OCI-M1 (cell line): Measurements from ENCODE around the gene NSD2.

Experiments
- DNase-seq: peaks from one replicate; lab custom pipeline; 2025; lab: John Stamatoyannopoulos, UW

The NSD2 gene

GRCh38 chr4:1945124-1945895 lies 74.1 kb downstream of the NSD2 start:
- no peak for DNase-seq

DNA sequence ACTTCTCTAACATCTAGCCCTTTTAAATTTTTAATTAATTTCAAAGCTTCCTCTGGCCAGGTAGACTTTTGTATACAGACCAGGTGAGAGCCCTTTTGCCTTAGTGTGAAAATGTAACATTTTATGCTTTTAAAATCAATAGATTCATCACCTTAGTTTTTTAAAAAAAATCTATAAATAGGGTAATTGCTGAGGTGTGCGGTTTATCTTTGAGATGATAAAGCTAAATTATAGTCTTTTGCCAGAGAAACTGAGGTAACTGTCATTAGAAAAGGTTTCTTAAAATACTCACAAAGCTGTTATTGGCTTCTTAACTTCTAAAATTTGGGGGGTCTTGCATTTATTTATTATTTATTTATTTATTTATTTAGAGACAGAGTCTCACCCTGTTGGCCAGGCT lies 74.7 kb downstream of the NSD2 start:
- no peak for DNase-seq

DNA sequence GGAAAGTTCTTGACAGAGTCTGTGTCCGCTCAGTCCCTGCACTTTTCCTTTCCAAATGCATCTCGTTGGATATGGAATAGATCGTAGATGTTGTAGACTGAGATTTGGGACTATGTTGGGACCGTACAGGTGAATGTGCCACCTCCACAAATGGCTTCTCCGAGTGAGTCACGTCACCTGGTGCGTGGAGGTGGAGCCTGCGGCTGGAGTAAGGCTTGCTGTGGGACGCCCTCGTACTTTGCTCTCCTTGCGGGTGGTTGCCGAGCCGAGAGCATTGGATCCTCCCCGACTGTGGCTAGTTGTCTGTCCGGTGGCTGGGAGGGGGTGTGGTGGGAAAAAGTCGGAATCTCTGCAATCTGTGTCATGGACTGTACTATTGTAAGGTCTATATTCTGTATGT lies 77.0 kb downstream of the NSD2 start:
- no peak for DNase-seq

DNA sequence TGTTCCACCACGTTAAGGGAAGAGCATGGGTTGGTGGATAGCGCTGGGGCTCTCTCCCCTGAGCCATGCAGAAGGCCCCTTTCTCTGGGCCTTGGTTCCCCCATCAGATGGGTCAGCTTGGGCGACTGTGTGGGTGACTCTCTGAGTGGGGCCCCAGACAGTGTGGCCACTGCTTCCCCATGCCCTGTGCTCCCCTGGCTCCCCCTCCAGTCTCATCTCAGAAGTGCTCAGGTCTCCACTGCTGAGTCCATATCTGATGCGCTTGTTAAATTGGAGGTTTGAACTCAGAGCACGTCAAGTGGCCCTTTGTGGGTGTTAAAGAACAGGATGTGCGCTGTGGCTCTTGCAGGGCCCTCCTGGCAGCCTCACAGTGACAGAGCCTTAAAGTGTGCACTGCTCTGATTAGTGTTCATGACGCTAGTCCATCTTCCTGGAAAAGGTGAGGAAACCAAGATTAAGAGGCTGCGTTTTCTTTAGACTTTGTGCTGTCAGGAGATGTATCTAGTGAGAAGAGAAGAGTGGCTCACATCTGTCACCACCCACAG lies 77.8 kb downstream of the NSD2 start:
- DNase-seq: no peak

DNA sequence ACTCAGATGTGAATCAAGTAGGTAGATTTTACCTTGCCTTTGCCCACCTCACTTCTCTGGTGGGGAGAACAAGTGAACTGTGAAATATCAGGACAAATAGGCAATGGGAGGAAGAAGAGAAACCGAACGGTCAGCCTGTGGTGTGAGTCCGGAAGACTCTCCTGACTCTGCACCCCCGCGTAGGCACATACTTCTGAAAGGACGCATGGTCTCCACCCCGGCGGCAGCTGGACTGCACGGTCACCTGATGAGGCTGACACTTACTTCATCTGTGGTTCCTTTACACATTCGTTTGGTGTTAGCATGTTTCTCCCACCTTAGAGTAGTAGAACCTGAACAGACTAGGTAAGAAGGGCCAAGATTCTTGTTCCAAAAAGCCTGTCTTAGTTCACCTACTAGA lies 79.2 kb downstream of the NSD2 start:
- no peak for DNase-seq

DNA sequence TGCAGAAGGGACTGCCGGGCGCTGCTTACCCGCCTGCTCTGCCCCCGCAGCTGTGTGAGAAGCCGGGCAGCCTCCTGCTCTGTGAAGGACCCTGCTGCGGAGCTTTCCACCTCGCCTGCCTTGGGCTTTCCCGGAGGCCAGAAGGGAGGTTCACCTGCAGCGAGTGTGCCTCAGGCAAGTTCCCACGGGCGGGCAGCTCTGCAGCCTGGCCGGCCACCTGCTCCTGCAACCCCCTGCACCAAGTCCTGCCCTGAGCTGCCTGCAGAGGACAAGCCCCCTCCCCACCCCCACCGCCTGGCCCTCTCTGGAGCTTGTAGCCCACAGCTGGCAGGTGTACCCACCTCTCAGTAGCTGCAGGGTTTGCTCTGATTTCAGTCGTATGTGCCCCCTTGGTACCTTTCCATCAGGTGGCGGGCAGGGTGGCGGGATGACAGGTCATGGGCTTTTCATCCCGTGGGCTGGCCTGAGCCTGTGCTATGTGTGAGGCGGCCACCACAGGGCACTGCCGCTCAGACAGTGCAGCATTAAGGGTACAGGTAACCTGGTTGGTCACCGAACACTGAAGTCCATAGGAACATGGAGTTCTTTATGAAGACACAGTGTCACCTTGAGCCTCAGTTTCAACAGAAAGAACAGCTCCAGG lies 81.0 kb downstream of the NSD2 start:
- no peak for DNase-seq

- DNase-seq: no peak
These were observed 81.5 kb downstream of the NSD2 start for GRCh38 chr4:1952719-1953118.

GRCh38 chr4:1953335-1953734 lies 82.1 kb downstream of the NSD2 start:
- no peak for DNase-seq

DNA sequence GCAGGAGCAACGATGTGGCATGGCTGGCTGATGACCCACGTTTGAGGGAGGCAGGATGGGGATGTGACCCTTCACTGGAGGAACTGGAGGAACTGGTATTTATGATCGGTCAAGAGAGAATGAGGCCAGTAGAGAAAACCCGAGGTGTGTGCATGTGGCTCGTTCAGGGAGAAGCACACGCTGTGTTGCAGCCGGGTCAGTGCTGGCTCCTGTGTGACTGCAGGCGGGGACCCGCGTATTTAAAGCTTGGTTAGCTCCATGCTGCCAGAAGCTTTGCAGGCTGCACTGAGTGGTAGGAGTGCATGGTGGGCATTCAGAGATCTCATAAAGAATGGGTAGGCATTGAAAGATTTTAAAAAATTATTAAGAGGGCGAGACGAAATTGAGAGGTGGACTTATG lies 85.4 kb downstream of the NSD2 start:
- no peak for DNase-seq

DNA sequence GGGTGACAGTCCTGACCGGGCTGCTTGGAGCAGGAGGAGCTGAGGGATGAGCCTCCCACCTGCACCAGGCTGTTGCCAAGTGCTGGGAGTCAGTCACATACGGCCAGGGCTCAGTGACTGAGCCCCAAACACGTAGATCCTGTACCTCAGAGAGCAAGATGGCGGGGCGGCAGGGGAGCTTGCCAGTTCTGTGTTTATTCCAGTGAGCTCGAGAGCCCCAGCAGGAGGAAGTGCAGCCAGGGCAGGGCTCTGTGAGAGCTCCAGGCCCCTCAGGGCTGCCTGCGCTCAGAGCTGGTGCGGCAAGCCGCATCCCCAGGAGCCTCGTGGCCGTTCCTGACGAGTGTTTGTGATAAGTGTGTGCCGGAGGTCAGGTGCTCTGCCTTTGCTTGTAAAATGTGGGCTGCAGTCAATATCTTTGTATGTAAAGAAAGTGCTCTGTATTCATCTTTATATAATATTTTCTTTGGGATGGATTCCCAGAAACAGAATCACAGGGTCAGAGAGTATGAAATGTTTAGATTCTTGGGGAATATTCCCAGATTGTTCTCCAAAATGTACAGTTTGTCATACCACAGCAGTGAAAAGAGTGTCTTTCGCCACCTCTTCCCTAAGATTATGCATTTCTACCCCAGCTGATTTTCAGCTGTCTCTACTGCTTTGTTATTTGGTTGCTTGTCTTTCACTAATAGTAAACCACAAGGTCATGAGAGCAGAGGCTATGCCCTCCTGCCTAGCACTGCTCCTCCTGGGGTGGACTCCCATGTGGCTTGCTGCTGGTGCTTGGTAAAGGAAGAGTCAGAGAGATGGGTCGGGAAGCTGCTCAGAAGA lies 87.3 kb downstream of the NSD2 start:
- no peak for DNase-seq

- DNase-seq: no peak
These were observed 87.9 kb downstream of the NSD2 start for GRCh38 chr4:1959104-1959384.

GRCh38 chr4:1960170-1960825 lies 89.1 kb downstream of the NSD2 start:
- no peak for DNase-seq

- no peak for DNase-seq
These were observed 89.8 kb downstream of the NSD2 start for GRCh38 chr4:1961038-1961437.

- no peak for DNase-seq
These were observed 90.4 kb downstream of the NSD2 start for GRCh38 chr4:1961563-1961962.

- no peak for DNase-seq
These were observed 91.8 kb downstream of the NSD2 start for GRCh38 chr4:1962980-1963379.

GRCh38 chr4:1964443-1964842 lies 93.2 kb downstream of the NSD2 start:
- no peak for DNase-seq

DNA sequence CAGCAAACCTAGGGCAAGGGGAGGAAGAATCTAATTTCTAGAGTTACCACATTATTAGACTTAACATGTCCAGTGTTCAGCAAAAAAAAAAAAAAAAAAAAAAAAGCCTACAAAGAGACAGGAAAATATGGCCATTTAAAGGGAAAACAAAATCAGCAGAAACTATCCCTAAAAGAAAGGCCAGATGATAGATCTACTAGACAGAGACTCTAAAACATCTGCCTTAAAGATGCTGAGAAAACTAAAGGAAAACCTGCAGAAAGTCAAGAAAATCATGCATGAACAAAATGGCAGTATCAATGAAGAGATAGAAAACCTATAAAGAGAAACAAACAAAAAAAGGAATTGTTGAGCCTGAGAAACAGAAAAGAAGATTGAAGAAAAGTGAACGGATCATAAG lies 93.8 kb downstream of the NSD2 start:
- no peak for DNase-seq

GRCh38 chr4:1967512-1968149 lies 96.4 kb downstream of the NSD2 start:
- no peak for DNase-seq

DNA sequence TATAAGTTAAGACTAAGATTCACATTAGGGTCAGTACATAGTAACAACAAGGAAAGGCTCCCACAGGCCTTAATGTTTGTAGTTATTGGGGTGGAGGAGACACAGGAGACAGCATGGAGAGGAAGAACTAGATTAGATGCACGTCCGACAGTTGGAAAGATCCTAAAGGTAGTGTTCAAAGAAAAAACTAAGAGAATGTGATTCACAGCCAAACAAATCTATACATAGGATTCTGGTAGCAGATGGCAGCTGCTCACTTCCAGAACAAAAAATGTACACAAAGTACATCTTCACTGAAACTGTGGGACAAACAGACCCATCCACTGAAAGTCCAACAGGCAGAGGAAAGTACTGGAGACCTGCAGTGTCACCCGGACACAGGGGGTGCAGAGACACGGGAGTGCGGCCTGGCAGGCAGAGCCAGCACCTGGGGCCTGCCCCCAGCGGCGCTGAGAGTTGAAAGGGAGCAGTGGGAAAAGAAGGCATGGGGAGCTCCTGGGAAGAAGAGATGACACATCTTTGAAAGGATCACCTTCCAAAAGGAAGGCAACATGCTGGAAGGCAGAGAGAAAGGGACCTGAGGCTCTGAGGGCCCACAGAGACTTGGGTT lies 97.6 kb downstream of the NSD2 start:
- no peak for DNase-seq

DNA sequence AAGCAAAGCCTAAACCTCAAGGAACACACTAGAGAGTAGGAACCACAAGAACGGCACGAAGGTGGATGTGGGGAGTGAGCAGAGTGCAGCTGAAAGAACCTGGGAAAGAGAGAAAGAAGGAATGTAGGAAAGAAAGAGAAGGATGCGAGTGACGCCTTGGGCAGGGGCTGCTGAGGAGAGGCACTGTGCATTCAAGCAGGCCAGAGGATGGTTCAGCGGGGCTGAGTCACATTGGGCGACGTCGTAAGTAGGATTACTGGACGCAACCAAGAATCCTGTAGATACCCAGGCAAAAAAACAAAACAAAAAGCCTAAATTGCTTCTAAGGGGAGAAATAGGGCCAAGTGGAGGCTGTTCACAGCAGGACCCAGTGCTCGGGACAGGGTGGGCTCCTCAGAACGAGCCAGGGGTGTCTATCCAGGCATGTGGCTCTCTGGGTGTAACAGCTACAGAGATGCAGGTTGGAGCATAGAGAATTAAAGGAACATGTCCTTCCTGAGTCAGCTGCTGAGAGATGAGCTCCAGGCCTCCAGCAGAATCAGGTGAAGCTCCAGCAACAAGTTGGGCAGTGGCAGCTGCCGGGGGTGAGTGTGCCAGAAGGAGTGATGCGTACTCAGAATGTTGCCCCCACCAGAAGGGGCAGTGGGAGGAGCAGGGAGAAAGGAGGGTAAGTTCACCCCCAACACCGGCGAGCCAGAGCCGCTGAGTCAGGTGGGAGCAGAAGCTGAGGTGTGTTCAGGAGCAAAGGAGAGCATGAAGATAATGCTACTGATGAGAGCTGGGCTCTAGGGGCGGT lies 98.9 kb downstream of the NSD2 start:
- DNase-seq: no peak

DNA sequence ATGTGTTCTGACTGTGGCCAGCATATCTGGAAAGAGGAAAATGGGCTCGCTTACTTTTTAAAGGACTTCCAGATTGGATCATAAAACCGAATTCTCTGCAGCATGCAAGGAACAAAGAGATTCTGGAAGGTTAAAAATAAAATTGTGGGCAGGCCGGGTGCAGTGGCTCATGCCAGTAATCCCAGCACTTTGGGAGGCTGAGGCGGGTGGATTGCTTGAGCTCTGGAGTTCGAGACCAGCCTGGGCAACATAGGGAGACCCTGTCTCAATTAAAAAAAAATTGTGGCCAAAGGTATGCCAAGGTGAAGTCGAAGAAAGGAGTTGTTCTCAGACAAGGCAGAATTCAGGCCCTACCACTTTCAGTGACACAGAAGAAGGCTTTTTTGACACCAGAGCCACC lies 99.7 kb downstream of the NSD2 start:
- no peak for DNase-seq
